ENCODE data around the gene RTF1. TPM values are rescaled to one million over a fixed set of nuclear protein-coding genes. Genes with fewer than 3 reads are reported as not detected.

The RTF1 gene
- total RNA-seq, 1 donor from 2014 or later, result 73.8 TPM

DNA sequence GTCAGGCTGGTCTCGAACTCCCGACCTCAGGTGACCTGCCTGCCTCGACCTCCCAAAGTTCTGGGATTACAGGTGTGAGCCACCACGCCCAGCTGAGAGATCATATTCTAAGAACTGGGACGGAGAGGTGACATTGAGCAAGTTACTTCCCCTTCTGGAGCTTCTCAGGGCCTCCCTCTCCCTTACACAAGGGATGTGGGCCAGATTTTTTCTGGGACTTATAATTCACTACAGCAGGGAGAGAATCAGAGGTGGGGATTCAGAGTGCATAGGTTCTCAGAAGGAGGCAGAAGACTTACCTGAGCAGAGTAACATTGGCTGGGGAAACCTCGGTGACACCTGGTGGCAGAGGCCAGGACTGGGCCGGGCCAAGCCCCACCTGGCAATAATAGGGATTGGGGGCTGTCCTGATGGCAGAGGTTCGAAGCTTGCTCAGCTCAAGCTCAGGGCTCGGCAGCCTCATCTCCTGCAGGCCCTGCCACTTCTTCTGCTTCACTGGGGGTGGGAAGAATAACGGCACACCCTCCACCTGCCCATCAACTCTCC, 90.0 kb downstream of the RTF1 start:
- TF ChIP-seq, protein P1, sequence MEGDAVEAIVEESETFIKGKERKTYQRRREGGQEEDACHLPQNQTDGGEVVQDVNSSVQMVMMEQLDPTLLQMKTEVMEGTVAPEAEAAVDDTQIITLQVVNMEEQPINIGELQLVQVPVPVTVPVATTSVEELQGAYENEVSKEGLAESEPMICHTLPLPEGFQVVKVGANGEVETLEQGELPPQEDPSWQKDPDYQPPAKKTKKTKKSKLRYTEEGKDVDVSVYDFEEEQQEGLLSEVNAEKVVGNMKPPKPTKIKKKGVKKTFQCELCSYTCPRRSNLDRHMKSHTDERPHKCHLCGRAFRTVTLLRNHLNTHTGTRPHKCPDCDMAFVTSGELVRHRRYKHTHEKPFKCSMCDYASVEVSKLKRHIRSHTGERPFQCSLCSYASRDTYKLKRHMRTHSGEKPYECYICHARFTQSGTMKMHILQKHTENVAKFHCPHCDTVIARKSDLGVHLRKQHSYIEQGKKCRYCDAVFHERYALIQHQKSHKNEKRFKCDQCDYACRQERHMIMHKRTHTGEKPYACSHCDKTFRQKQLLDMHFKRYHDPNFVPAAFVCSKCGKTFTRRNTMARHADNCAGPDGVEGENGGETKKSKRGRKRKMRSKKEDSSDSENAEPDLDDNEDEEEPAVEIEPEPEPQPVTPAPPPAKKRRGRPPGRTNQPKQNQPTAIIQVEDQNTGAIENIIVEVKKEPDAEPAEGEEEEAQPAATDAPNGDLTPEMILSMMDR (IDR thresholded peaks at IDR 0.05), result no peak
- TF ChIP-seq EZH2 (IDR thresholded peaks at IDR 0.05) (no peak), EZH2phosphoT487 (IDR thresholded peaks at IDR 0.05) (no peak)
- Histone ChIP-seq H3F3A (ENCODE audit: low read depth) (peaks cover 10% of the 10 kb centered on the region), H3K9me3 (ENCODE audit: low read depth) (no peaks in the 10 kb centered on the region), H3K27me3 (peaks cover 100% of the 10 kb centered on the region), H4K20me1 (ENCODE audit: low read depth) (peaks cover 40% of the 10 kb centered on the region), H2AFZ (replicated peaks) (no peak overlapping the region), H3K4me3 (no peak overlapping the region), H3K27ac (no peak overlapping the region), H3K36me3 (no peaks in the 10 kb centered on the region), H3K4me1 (peaks cover 19% of the 10 kb centered on the region), H3K9ac (no peak overlapping the region), H3K4me2 (no peak overlapping the region), H3K79me2 (ENCODE audit: low read depth) (no peaks in the 10 kb centered on the region)
- no peaks in the 10 kb centered on the region for H3K36me3 Mint-ChIP-seq
- H3K27me3 Mint-ChIP-seq (ENCODE audit: insufficient read depth, low read depth), result peaks cover 70% of the 10 kb centered on the region
- H3K4me1 Mint-ChIP-seq, result peaks cover 5% of the 10 kb centered on the region
- H3K4me3 Mint-ChIP-seq, result no peak overlapping the region
- no peak for DNase-seq (ENCODE audit: low spot score)
- H3K9me3 Mint-ChIP-seq, result peaks cover 3% of the 10 kb centered on the region
- no peak overlapping the region for H3K27ac Mint-ChIP-seq

DNA sequence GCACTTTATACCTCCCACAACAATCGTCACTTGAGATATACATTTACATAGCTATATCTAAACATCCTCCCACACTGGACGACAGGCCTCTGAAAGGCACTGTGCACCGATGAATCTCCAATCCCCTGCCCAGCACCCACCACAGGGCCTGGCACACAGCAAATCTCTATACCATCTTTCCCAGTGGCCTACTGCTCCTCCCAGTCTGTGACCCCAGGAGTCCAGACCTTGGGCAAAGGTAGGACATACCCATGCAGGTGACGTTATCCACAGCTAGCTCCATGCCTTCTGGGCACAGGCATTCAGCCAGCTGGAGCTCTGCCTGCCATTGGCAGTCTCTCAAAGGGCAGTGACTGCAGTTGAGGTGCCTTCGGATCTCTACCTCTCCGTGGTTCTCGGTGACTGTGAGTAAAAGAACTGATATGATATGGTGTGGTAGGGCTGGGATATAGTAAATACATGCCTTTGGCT, 91.0 kb downstream of the RTF1 start:
- Mint-ChIP-seq H3K9me3 (peaks cover 3% of the 10 kb centered on the region), H3K27me3 (ENCODE audit: insufficient read depth, low read depth) (peaks cover 71% of the 10 kb centered on the region), H3K27ac (no peak overlapping the region), H3K4me3 (no peak overlapping the region), H3K36me3 (no peaks in the 10 kb centered on the region), H3K4me1 (peaks cover 9% of the 10 kb centered on the region)
- no peaks in the 10 kb centered on the region for H3K36me3 ChIP-seq
- no peak overlapping the region for H3K9ac ChIP-seq
- peaks cover 10% of the 10 kb centered on the region for H3F3A ChIP-seq (ENCODE audit: low read depth)
- no peak overlapping the region for H3K4me2 ChIP-seq
- H3K27me3 ChIP-seq, result peaks cover 100% of the 10 kb centered on the region
- H3K79me2 ChIP-seq (ENCODE audit: low read depth), result no peaks in the 10 kb centered on the region
- no peaks in the 10 kb centered on the region for H3K9me3 ChIP-seq (ENCODE audit: low read depth)
- H3K27ac ChIP-seq, result no peak overlapping the region
- H2AFZ ChIP-seq (replicated peaks), result no peak overlapping the region
- TF ChIP-seq EZH2 (IDR thresholded peaks at IDR 0.05) (no peak), EZH2phosphoT487 (IDR thresholded peaks at IDR 0.05) (no peak)
- TF ChIP-seq, protein P1 (IDR thresholded peaks at IDR 0.05), result no peak
- H3K4me1 ChIP-seq, result peaks cover 18% of the 10 kb centered on the region
- no peak overlapping the region for H3K4me3 ChIP-seq
- H4K20me1 ChIP-seq (ENCODE audit: low read depth), result peaks cover 40% of the 10 kb centered on the region
- DNase-seq (ENCODE audit: low spot score), result no peak

DNA sequence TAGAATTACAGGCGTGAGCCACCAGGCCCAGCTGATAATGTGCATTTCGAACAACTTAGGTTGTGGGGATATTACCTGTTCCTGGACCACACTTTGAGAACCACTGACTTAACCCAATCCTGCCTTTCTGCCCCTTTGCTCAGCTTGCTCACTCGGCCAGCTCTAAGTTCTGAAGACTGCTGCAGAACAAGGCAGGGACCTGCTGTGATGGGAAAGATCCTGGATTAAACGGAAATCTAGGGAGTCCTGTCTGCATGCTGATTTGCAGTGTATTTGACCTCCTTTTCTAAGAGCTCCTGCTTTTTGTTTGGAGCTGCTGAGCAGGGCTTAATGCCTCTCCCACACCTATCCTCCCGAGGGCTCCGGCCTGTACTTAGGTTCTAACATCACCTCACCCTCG, 93.8 kb downstream of the RTF1 start:
- Histone ChIP-seq H3K4me1 (peaks cover 23% of the 10 kb centered on the region), H3K27ac (no peak overlapping the region), H3F3A (ENCODE audit: low read depth) (peaks cover 24% of the 10 kb centered on the region), H3K9ac (no peak overlapping the region), H2AFZ (replicated peaks) (peak overlapping the region; percentile 68), H3K36me3 (no peaks in the 10 kb centered on the region), H3K4me2 (peak overlapping the region; percentile 83), H3K79me2 (ENCODE audit: low read depth) (no peaks in the 10 kb centered on the region), H4K20me1 (ENCODE audit: low read depth) (peaks cover 34% of the 10 kb centered on the region), H3K9me3 (ENCODE audit: low read depth) (no peaks in the 10 kb centered on the region), H3K4me3 (peak overlapping the region; percentile 42), H3K27me3 (peaks cover 93% of the 10 kb centered on the region)
- H3K27ac Mint-ChIP-seq, result no peak overlapping the region
- peaks cover 14% of the 10 kb centered on the region for H3K4me1 Mint-ChIP-seq
- DNase-seq (ENCODE audit: low spot score), result peak; percentile 40
- H3K27me3 Mint-ChIP-seq (ENCODE audit: insufficient read depth, low read depth), result peaks cover 72% of the 10 kb centered on the region
- TF ChIP-seq EZH2phosphoT487 (IDR thresholded peaks at IDR 0.05) (no peak), EZH2 (IDR thresholded peaks at IDR 0.05) (no peak)
- TF ChIP-seq, protein P1 (IDR thresholded peaks at IDR 0.05), result no peak
- H3K4me3 Mint-ChIP-seq, result peak overlapping the region; percentile 43
- H3K36me3 Mint-ChIP-seq, result peaks cover 1% of the 10 kb centered on the region
- no peaks in the 10 kb centered on the region for H3K9me3 Mint-ChIP-seq

Data from neural progenitor cell (in vitro differentiated cells).